ENCODE results near the gene PIM3. TPM values are rescaled to one million over a fixed set of nuclear protein-coding genes. Genes with fewer than 3 reads are reported as not detected.
A peak's percentile ranks its signal among the peaks of the same experiment; 100 is the strongest.

PIM3 gene
- total and polyA plus RNA-seq, 10 of the 15 experiments (the other 5 are each of a cell fraction or from before 2014, with no cell fraction given), result 0.31 to 60.8 (median 12.4) TPM

GRCh38 chr22:49970528-49971231, 10.1 kb downstream of the PIM3 start (continued):
- TF ChIP-seq MLLT1 (IDR thresholded peaks at IDR 0.05), result peak; percentile 55; the same call in 1 of the 2 replicates
- TF ChIP-seq EGR1 (IDR thresholded peaks at IDR 0.05; ENCODE audit: borderline replicate concordance in 1 of 2, low read depth in 2 of 2, low read length in 2 of 2), result peak in 1 of 2 experiments; percentile 56; a peak in 1 of 3 replicates
- TF ChIP-seq BCL11A (IDR thresholded peaks at IDR 0.05; ENCODE audit: low read depth, low read length), result peak; percentile 33; the same call in 1 of the 2 replicates
- TF ChIP-seq MYC (IDR thresholded peaks at IDR 0.05; ENCODE audit: insufficient read depth, insufficient read length, insufficient replicate concordance, low read length, severe bottlenecking), result peak; percentile 97
- TF ChIP-seq HCFC1 (IDR thresholded peaks at IDR 0.05; ENCODE audit: low read length), result no peak; the same call in 1 of the 2 replicates
- peak; percentile 25; the same call in 1 of the 2 replicates for TF ChIP-seq CBFB (IDR thresholded peaks at IDR 0.05; ENCODE audit: low read depth)
- peak; percentile 41; the same call in 1 of the 2 replicates for TF ChIP-seq TAF1 (IDR thresholded peaks at IDR 0.05; ENCODE audit: borderline replicate concordance, low read depth, low read length)
- TF ChIP-seq NR2F1 (conservative IDR thresholded peaks at IDR 0.05), result peak; percentile 79
- TF ChIP-seq RAD51 (IDR thresholded peaks at IDR 0.05), result peak; percentile 97
- TF ChIP-seq TCF12 (IDR thresholded peaks at IDR 0.05; ENCODE audit: low read depth, low read length), result peak; percentile 71
